Chondrocyte (in vitro differentiated cells): ENCODE data around the gene MMD2. TPM values are rescaled to one million over a fixed set of nuclear protein-coding genes. Genes with fewer than 3 reads are reported as not detected.
"Not testable (repeated sequence)": the region's sequence is repeated elsewhere in the genome, so short reads cannot be mapped to it uniquely, and the experiment has no call there.

Source experiments
- DNase-seq: peaks from one replicate; pipeline ENCODE4 v3.0.0; 2021; ENCODE audit warnings: mixed read lengths, low spot score
- H3K27ac Mint-ChIP-seq: one replicate; pipeline ENCODE4 v1.8.0; 2021; ENCODE audit warnings: mild to moderate bottlenecking, moderate library complexity, mixed read lengths; ENCODE audit not compliant: unreplicated experiment
- H3K27me3 Mint-ChIP-seq: 2 replicates; pipeline ENCODE4 v1.8.0; 2021; ENCODE audit warnings: low read depth, mixed read lengths
- H3K36me3 Mint-ChIP-seq: 2 replicates; pipeline ENCODE4 v1.8.0; 2021; ENCODE audit warnings: low read depth, mixed read lengths
- H3K4me1 Mint-ChIP-seq: 2 replicates; pipeline ENCODE4 v1.8.0; 2021; ENCODE audit warnings: low read depth, mild to moderate bottlenecking, mixed read lengths
- H3K4me3 Mint-ChIP-seq: one replicate; pipeline ENCODE4 v1.8.0; 2021; ENCODE audit warnings: mild to moderate bottlenecking, moderate library complexity, mixed read lengths; ENCODE audit not compliant: unreplicated experiment
- H3K9me3 Mint-ChIP-seq: 2 replicates; pipeline ENCODE4 v1.8.0; 2021; ENCODE audit warnings: low read depth, mixed read lengths
- CTCF ChIP-seq: fragments of 200-600 bp; sonication (generic); IDR thresholded peaks from 2 replicates; pipeline ENCODE4 v1.5.0; 2021; ENCODE audit warnings: antibody characterized with exemption, mild to moderate bottlenecking, moderate library complexity
- total RNA-seq: library from RNA; stranded (reverse); gene quantifications from 3 replicates; pipeline ENCODE4 v1.2.1, GENCODE V29; 2021

The MMD2 gene
- total RNA-seq, 1 donor from 2014 or later: not detected

- Mint-ChIP-seq H3K27ac (no peak overlapping the region), H3K36me3 (peaks cover 33% of the 10 kb centered on the region), H3K4me3 (no peak overlapping the region), H3K27me3 (no peaks in the 10 kb centered on the region), H3K9me3 (no peaks in the 10 kb centered on the region), H3K4me1 (no peaks in the 10 kb centered on the region)
- TF ChIP-seq CTCF: no peak
- DNase-seq: no peak
Measured at GRCh38 chr7:4993471-4993870, 34.5 kb upstream of the MMD2 start.

GRCh38 chr7:4982741-4983140, 23.8 kb upstream of the MMD2 start:
- H3K27me3 Mint-ChIP-seq, DNase-seq, H3K27ac Mint-ChIP-seq, H3K9me3 Mint-ChIP-seq, H3K4me3 Mint-ChIP-seq: not testable (repeated sequence)
- H3K36me3 Mint-ChIP-seq: peaks cover 50% of the 10 kb centered on the region
- H3K4me1 Mint-ChIP-seq: peaks cover 17% of the 10 kb centered on the region

GRCh38 chr7:4981295-4981890, 22.4 kb upstream of the MMD2 start:
- H3K36me3 Mint-ChIP-seq: peaks cover 45% of the 10 kb centered on the region

GRCh38 chr7:4975626-4976025, 16.6 kb upstream of the MMD2 start:
- peak; percentile 26 for DNase-seq
- peak overlapping the region; percentile 27 for H3K27ac Mint-ChIP-seq
- H3K27me3 Mint-ChIP-seq, H3K9me3 Mint-ChIP-seq: not testable (repeated sequence)
- peaks cover 18% of the 10 kb centered on the region for H3K36me3 Mint-ChIP-seq
- peak overlapping the region; percentile 52 for H3K4me3 Mint-ChIP-seq
- peaks cover 20% of the 10 kb centered on the region for H3K4me1 Mint-ChIP-seq

More at GRCh38 chr7:4981295-4981890, 22.4 kb upstream of the MMD2 start:
- not testable (repeated sequence) for DNase-seq, H3K9me3 Mint-ChIP-seq, H3K27me3 Mint-ChIP-seq, H3K4me3 Mint-ChIP-seq, H3K27ac Mint-ChIP-seq
- peaks cover 21% of the 10 kb centered on the region for H3K4me1 Mint-ChIP-seq

GRCh38 chr7:4973728-4974198, 14.8 kb upstream of the MMD2 start:
- Mint-ChIP-seq H3K9me3 (no peaks in the 10 kb centered on the region), H3K4me3 (peak overlapping the region; percentile 96), H3K27ac (peak overlapping the region; percentile 98), H3K36me3 (peaks cover 14% of the 10 kb centered on the region), H3K27me3 (no peaks in the 10 kb centered on the region), H3K4me1 (peaks cover 19% of the 10 kb centered on the region)
- peak; percentile 96 for DNase-seq
- TF ChIP-seq CTCF: peak; percentile 94

GRCh38 chr7:4972446-4972845, 13.5 kb upstream of the MMD2 start:
- H3K4me3 Mint-ChIP-seq, H3K9me3 Mint-ChIP-seq, H3K36me3 Mint-ChIP-seq, H3K27me3 Mint-ChIP-seq, H3K27ac Mint-ChIP-seq: not testable (repeated sequence)
- peak; percentile 28 for DNase-seq
- H3K4me1 Mint-ChIP-seq: peaks cover 16% of the 10 kb centered on the region

- DNase-seq: no peak
- Mint-ChIP-seq H3K27me3 (peaks cover 20% of the 10 kb centered on the region), H3K27ac (no peak overlapping the region), H3K9me3 (no peaks in the 10 kb centered on the region), H3K4me1 (no peaks in the 10 kb centered on the region), H3K4me3 (no peak overlapping the region), H3K36me3 (no peaks in the 10 kb centered on the region)
- TF ChIP-seq CTCF: no peak
Measured at GRCh38 chr7:4965295-4966022, 6.5 kb upstream of the MMD2 start.
